Activated CD8-positive, alpha-beta memory T cell treated with anti-CD3 and anti-CD28 coated beads for 48 hours (primary cell): Measurements from ENCODE around the gene KPNA4.
"Not testable (repeated sequence)": the region's sequence is repeated elsewhere in the genome, so short reads cannot be mapped to it uniquely, and the experiment has no call there.

ENCODE experiments used
- DNase-seq, 3 experiments: peaks; one replicate each; pipeline ENCODE4 v3.0.0-alpha.2; 2020; ENCODE audit warnings: low read depth in 2 of 3, low spot score in 2 of 3

Gene KPNA4

GRCh38 chr3:160452251-160452650 is 113.1 kb downstream of the KPNA4 start:
- DNase-seq: not testable (repeated sequence)

DNA sequence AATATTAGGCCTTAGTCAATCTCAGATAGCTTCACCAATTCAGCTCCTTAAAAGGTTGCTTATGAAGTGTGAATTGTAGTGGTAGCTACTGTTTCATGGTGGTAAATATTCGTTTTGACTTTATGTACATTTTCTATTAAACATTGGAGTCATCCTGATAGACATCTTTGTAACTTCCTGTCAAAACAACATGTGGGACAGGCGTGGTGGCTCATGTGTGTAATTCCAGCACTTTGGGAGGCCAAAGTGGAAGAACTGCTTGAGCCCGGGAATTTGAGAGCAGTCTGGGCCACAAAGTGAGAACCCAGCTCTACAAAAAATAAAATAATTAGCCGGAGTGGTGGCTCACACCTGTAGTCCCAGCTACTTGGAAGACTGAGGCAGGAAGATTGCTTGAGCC is 113.8 kb downstream of the KPNA4 start:
- DNase-seq: no peak

GRCh38 chr3:160450846-160451245 is 114.5 kb downstream of the KPNA4 start:
- DNase-seq: no peak

GRCh38 chr3:160449636-160450598 is 115.5 kb downstream of the KPNA4 start, which contains the start of gene TRIM59:
TRIM59 (minus strand) TSS chr3:160449786; CDS start chr3:160439183, 10,603 bp downstream.
- DNase-seq: peak; percentile 84 to 95 (median 93)

DNA sequence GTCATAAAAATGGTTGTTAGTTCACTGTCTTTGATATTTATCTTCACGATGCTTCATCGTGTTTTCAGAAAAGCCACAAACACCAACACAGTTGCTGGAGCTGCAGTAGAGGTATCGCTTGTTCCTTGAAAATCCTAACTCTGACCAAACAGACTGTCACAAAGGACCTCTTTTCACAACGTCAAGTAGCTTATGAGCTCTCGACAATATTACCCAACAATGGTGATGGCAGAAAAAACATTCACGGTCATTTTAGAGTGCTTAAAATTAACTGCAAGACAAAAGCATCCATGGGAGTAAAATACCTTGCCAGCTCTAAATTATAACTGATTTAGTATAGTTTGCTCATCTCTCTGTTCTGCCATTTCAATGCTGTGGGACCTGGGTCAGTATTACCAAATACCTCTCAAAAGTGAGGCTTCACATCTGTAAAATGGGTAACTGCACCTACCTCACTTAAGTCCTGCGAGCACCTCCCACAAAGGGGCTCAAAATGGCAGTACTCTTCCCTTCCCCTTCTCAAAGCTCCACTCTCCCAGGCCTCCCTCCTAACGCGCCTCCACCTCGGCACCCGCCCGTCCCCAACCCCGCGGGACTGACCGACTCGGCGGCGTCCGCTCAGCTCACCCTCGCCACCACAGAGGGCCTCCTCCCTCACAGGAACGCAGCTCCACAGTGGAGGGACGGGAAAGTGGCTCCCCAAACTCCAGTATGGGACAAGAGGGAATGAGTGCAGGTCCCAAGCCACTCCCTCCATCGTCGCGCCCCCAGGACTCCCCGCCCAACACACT is 116.3 kb downstream of the KPNA4 start:
- DNase-seq: no peak

DNA sequence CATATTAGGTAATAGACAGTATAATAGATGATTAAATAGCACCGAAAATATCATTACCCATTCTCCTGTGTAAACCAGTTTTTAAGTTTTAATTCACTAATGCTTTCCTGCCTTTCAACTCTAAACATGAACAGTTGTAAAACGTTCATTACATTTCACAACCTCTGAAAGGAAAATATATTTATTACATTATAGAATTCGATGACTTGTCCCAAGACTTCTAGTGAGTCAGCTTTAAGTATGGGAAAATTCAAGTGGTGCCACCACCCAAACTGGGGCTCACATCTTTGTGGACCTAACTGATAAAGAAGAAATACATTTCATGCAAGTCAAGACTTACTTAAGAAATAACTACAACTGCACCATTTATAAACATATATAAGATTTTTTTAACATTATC is 117.8 kb downstream of the KPNA4 start:
- no peak for DNase-seq

GRCh38 chr3:160446522-160447056 is 118.8 kb downstream of the KPNA4 start:
- no peak for DNase-seq

DNA sequence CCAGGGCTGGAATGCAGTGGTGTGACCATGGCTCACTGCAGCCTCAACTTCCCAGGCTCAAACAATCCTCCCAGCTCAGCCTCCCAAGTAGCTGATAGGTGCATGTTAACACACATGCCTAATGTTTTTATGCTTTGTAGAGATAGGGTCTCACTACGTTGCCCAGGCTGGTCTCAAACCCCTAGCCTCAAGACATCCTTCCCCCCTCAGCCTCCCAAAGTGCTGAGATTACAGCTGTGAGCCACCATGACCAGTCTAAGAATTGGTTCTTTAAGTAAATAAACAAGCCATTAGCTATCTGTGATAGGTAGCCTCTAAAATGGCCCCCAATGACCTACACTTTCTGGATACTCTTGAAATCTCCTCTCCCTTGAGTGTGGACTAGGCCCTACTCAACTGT is 119.5 kb downstream of the KPNA4 start:
- no peak for DNase-seq
